Bronchial epithelial cell (primary cell): ENCODE data around the gene TMEM147. TPM values are rescaled to one million over a fixed set of nuclear protein-coding genes. Genes with fewer than 3 reads are reported as not detected.

Experiments used
- DNase-seq: peaks from one replicate; pipeline ENCODE4 v3.0.0-alpha.2; 2010; ENCODE audit warnings: low read depth
- FAIRE-seq: peaks from 2 replicates; lab custom pipeline; 2011; peaks lifted over from hg19 to GRCh38; lab: Jason Lieb, UNC
- H3K27me3 ChIP-seq: 2 replicates; pipeline ENCODE4 v1.5.1; 2011; ENCODE audit warnings: low read length; ENCODE audit not compliant: control insufficient read depth, insufficient read depth
- H3K36me3 ChIP-seq: 2 replicates; pipeline ENCODE4 v1.5.1; 2011; ENCODE audit warnings: low read length; ENCODE audit not compliant: control insufficient read depth, insufficient read depth
- H3K4me3 ChIP-seq: 2 replicates; pipeline ENCODE4 v1.5.1; 2011; ENCODE audit warnings: mild to moderate bottlenecking, low read depth, low read length, control low read depth
- CTCF ChIP-seq: IDR thresholded peaks from 2 replicates; pipeline ENCODE4 v1.5.1; 2011; ENCODE audit warnings: mild to moderate bottlenecking, moderate library complexity, low read length, control low read depth, inconsistent platforms; ENCODE audit not compliant: insufficient read depth, severe bottlenecking
- total RNA-seq: library from RNA; depleted of rRNA; stranded (reverse); fragments of >200 nt; gene quantifications from 2 replicates; pipeline ENCODE4 v1.2.1, GENCODE V29; 2014

The TMEM147 gene
- total RNA-seq, 1 donor from 2014 or later = 136 TPM

- Histone ChIP-seq H3K36me3 (no peaks in the 10 kb centered on the region), H3K27me3 (no peaks in the 10 kb centered on the region)
- no peak for FAIRE-seq
Measured at GRCh38 chr19:35556846-35557538, 11.6 kb downstream of the TMEM147 start.

GRCh38 chr19:35557539-35558399 is 12.3 kb downstream of the TMEM147 start:
- no peak for FAIRE-seq
- peak overlapping the region; percentile 31 for H3K4me3 ChIP-seq

More at GRCh38 chr19:35556846-35557538, 11.6 kb downstream of the TMEM147 start:
- H3K4me3 ChIP-seq = no peak overlapping the region
- DNase-seq = no peak
- no peak for TF ChIP-seq CTCF

GRCh38 chr19:35558400-35559280 is 13.2 kb downstream of the TMEM147 start:
- Histone ChIP-seq H3K27me3 (no peaks in the 10 kb centered on the region), H3K36me3 (no peaks in the 10 kb centered on the region), H3K4me3 (no peak overlapping the region)
- FAIRE-seq = no peak
- TF ChIP-seq CTCF = no peak
- DNase-seq = no peak

More at GRCh38 chr19:35557539-35558399, 12.3 kb downstream of the TMEM147 start:
- no peaks in the 10 kb centered on the region for H3K27me3 ChIP-seq
- no peaks in the 10 kb centered on the region for H3K36me3 ChIP-seq
- DNase-seq = peak; percentile 34
- TF ChIP-seq CTCF = no peak

GRCh38 chr19:35559281-35559659 is 13.8 kb downstream of the TMEM147 start:
- TF ChIP-seq CTCF = no peak
- Histone ChIP-seq H3K4me3 (no peak overlapping the region), H3K27me3 (no peaks in the 10 kb centered on the region), H3K36me3 (no peaks in the 10 kb centered on the region)
- no peak for FAIRE-seq
- no peak for DNase-seq

- Histone ChIP-seq H3K27me3 (no peaks in the 10 kb centered on the region), H3K36me3 (no peaks in the 10 kb centered on the region), H3K4me3 (no peak overlapping the region)
- TF ChIP-seq CTCF = no peak
- DNase-seq (no peak), FAIRE-seq (no peak)
Measured at GRCh38 chr19:35559781-35560180, 14.4 kb downstream of the TMEM147 start.
